Measurements from ENCODE around the gene FAM221A. TPM values are rescaled to one million over a fixed set of nuclear protein-coding genes. Genes with fewer than 3 reads are reported as not detected.

The FAM221A gene
- total and polyA plus RNA-seq, 2 of the 8 experiments (the other 6 are each of a cell fraction or from before 2014, with no cell fraction given), result 21.5 to 39.0 TPM

GRCh38 chr7:23710000-23710399 lies 30.0 kb downstream of the FAM221A start, which contains the start of gene STK31 (continued):
- TF ChIP-seq CHD7 (IDR thresholded peaks at IDR 0.05; ENCODE audit: insufficient replicate concordance, low read length) (no peak), BRCA1 (IDR thresholded peaks at IDR 0.05; ENCODE audit: low read depth, low read length) (no peak), RAD21 (IDR thresholded peaks at IDR 0.05 in 1 of 2, conservative IDR thresholded peaks at IDR 0.05 in 1 of 2; ENCODE audit: low read depth in 2 of 2, low read length in 2 of 2) (no peak), SIN3A (conservative IDR thresholded peaks at IDR 0.05 in 1 of 2, IDR thresholded peaks at IDR 0.05 in 1 of 2; ENCODE audit: low read depth in 1 of 2, low read length in 2 of 2) (no peak), BACH1 (IDR thresholded peaks at IDR 0.05; ENCODE audit: low read length) (no peak), ZNF274 (IDR thresholded peaks at IDR 0.05; ENCODE audit: borderline replicate concordance, extremely low read depth, low read length) (no peak), JUND (IDR thresholded peaks at IDR 0.05; ENCODE audit: low read length) (no peak), USF2 (IDR thresholded peaks at IDR 0.05; ENCODE audit: low read length) (no peak), POU5F1 (IDR thresholded peaks at IDR 0.05; ENCODE audit: low read depth, low read length) (no peak), FOSL1 (IDR thresholded peaks at IDR 0.05; ENCODE audit: insufficient read depth, low read depth, low read length) (no peak)

Data from H1 (cell line).